ENCODE measurements around the gene CACNA1C.

DNA sequence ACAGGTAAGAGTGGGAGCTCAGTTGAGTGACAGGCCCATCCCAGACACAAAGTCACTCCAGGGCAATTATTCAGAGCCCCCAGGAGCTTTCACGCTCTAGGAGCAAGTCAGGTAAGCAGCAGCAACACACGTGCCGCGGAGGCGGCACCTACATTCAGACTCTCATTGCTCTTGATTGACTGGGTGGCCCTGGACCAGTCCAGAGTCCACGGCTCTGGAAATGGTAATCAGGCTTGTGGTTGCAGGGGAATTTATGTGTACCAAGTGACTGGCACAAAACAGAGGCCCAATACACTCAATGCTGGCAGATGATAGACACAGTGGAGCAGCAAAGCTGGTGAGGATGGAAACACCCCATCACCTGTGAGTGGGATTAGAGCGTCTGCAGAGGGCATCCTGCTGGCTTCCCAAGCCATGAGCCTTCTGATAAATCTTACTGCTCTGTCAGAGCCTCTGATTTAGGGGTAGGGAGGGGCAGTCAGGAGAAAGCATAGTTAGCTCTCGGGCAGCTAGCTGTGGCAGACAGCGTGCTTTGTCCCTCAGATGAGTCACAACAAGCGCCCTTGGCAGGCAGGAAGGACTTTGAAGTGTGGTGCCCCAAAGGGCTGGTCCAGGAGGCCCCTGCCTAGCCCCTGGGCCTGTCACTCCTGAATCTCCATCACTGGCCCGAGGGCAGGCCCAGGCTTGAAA lies 344.7 kb downstream of the CACNA1C start:
- TF ChIP-seq CTCF (IDR thresholded peaks at IDR 0.05) (no peak), POLR2A (IDR thresholded peaks at IDR 0.05) (no peak), POLR2AphosphoS5 (IDR thresholded peaks at IDR 0.05) (no peak)
